Hepatocyte (in vitro differentiated cells): ENCODE measurements around the gene SPDYE1. TPM values are rescaled to one million over a fixed set of nuclear protein-coding genes. Genes with fewer than 3 reads are reported as not detected.

Experiments
- DNase-seq: peaks from one replicate; pipeline ENCODE4 v3.0.0-alpha.2; 2016; ENCODE audit warnings: low spot score
- H2AFZ ChIP-seq: fragments of 200-600 bp; sonication (generic); 2 replicates; pipeline ENCODE4 v1.6.0; 2016; ENCODE audit warnings: antibody characterized with exemption, mild to moderate bottlenecking
- H3K27ac ChIP-seq: fragments of 200-600 bp; sonication (generic); 2 replicates; pipeline ENCODE4 v1.5.1; 2016; ENCODE audit warnings: mild to moderate bottlenecking
- H3K27me3 ChIP-seq: fragments of 200-600 bp; sonication (generic); 2 replicates; pipeline ENCODE4 v1.6.1; 2016
- H3K36me3 ChIP-seq: fragments of 200-600 bp; sonication (generic); replicated peaks from 2 replicates; pipeline ENCODE4 v1.5.1; 2016; ENCODE audit warnings: low read depth; ENCODE audit not compliant: insufficient read depth
- H3K4me1 ChIP-seq: fragments of 200-600 bp; sonication (generic); 2 replicates; pipeline ENCODE4 v1.5.1; 2016; ENCODE audit warnings: mild to moderate bottlenecking, moderate library complexity; ENCODE audit not compliant: insufficient read depth
- H3K4me2 ChIP-seq: fragments of 200-600 bp; sonication (generic); 2 replicates; pipeline ENCODE4 v1.6.0; 2016
- H3K4me3 ChIP-seq: fragments of 200-600 bp; sonication (generic); 2 replicates; pipeline ENCODE4 v1.5.1; 2016; ENCODE audit warnings: mild to moderate bottlenecking
- H3K79me2 ChIP-seq: fragments of 200-600 bp; sonication (generic); 2 replicates; pipeline ENCODE4 v1.6.0; 2017; ENCODE audit warnings: mild to moderate bottlenecking
- H3K9me2 ChIP-seq: fragments of 200-600 bp; sonication (generic); replicated peaks from 2 replicates; pipeline ENCODE4 v1.6.0; 2017; ENCODE audit warnings: mild to moderate bottlenecking; ENCODE audit not compliant: insufficient read depth
- H3K9me3 ChIP-seq: fragments of 200-600 bp; sonication (generic); 2 replicates; pipeline ENCODE4 v1.5.1; 2016; ENCODE audit warnings: low read depth, mild to moderate bottlenecking
- H4K20me1 ChIP-seq: fragments of 200-600 bp; sonication (generic); 2 replicates; pipeline ENCODE4 v1.6.0; 2016; ENCODE audit warnings: mild to moderate bottlenecking; ENCODE audit not compliant: insufficient read depth, poor library complexity, severe bottlenecking
- CTCF ChIP-seq: fragments of 200-600 bp; sonication (generic); IDR thresholded peaks from 2 replicates; pipeline ENCODE4 v1.5.1; 2016; ENCODE audit warnings: antibody characterized with exemption, mild to moderate bottlenecking; ENCODE audit not compliant: poor library complexity
- EZH2 ChIP-seq: fragments of 200-600 bp; sonication (generic); IDR thresholded peaks from 2 replicates; pipeline ENCODE4 v1.6.1; 2016; ENCODE audit warnings: antibody characterized with exemption, mild to moderate bottlenecking, borderline replicate concordance
- EZH2phosphoT487 ChIP-seq: fragments of 200-600 bp; sonication (generic); IDR thresholded peaks from one replicate; pipeline ENCODE4 v1.6.1; 2018; ENCODE audit warnings: antibody characterized with exemption, mild to moderate bottlenecking, low read depth, moderate library complexity; ENCODE audit not compliant: unreplicated experiment, severe bottlenecking
- WGBS: methylation state at CpG from one replicate; pipeline ENCODE4 v1.1.6; 2016; ENCODE audit warnings: low lambda C conversion rate; ENCODE audit errors: missing lambda C conversion rate; 5-methylcytosine and 5-hydroxymethylcytosine counted together
- polyA plus RNA-seq: library from polyadenylated mRNA; unstranded; fragments of >200 nt; fragmentation: Nextera tagmentation; extraction: Ambion mirVana; gene quantifications from 2 replicates; pipeline ENCODE4 v1.2.1, GENCODE V29; 2016
- total RNA-seq: library from RNA; depleted of rRNA; stranded (reverse); fragments of >200 nt; gene quantifications from 2 replicates; pipeline ENCODE4 v1.2.3, GENCODE V29; 2014

SPDYE1 gene
- total and polyA plus RNA-seq, 2 experiments from 2014 or later = 0.99 TPM; not detected in 1

- Histone ChIP-seq H2AFZ (peak within 1 kb of the TSS; percentile 98), H3K4me1 (peaks cover 6% of the 10 kb centered on the region), H3K9me3 (no peaks in the 10 kb centered on the region), H3K4me3 (peak within 1 kb of the TSS; percentile 61), H3K36me3 (no peaks in the 10 kb centered on the region), H3K9me2 (no peaks in the 10 kb centered on the region), H3K79me2 (peaks cover 47% of the 10 kb centered on the region), H3K4me2 (peak within 1 kb of the TSS; percentile 93), H3K27me3 (no peaks in the 10 kb centered on the region), H4K20me1 (peaks cover 12% of the 10 kb centered on the region), H3K27ac (peak within 1 kb of the TSS; percentile 86)
- WGBS = 1% methylated on average over 60 of the region's 74 CpGs
- TF ChIP-seq EZH2phosphoT487 = no peak
- DNase-seq = peak; percentile 96
Measured at GRCh38 chr7:44044315-44045225, 46.9 kb downstream of the SPDYE1 start, which contains the start of gene DBNL. TSS of gene DBNL (plus strand) at chr7:44044702. CDS start at chr7:44044738, 36 bp downstream.

GRCh38 chr7:44045226-44046014 lies 47.7 kb downstream of the SPDYE1 start:
- WGBS = 28% methylated on average over 15 of the region's 15 CpGs
- TF ChIP-seq EZH2 (no peak), CTCF (no peak), EZH2phosphoT487 (no peak)
- Histone ChIP-seq H3K79me2 (peaks cover 51% of the 10 kb centered on the region), H3K36me3 (no peaks in the 10 kb centered on the region), H3K27ac (peak overlapping the region; percentile 86), H3K9me2 (no peaks in the 10 kb centered on the region), H3K4me3 (peak overlapping the region; percentile 61), H3K4me2 (peak overlapping the region; percentile 93), H4K20me1 (peaks cover 16% of the 10 kb centered on the region), H3K27me3 (no peaks in the 10 kb centered on the region), H3K9me3 (no peaks in the 10 kb centered on the region), H2AFZ (peak overlapping the region; percentile 98), H3K4me1 (peaks cover 6% of the 10 kb centered on the region)
- no peak for DNase-seq

- Histone ChIP-seq H3K4me3 (no peak overlapping the region), H4K20me1 (peaks cover 16% of the 10 kb centered on the region), H3K79me2 (peaks cover 51% of the 10 kb centered on the region), H2AFZ (no peak overlapping the region), H3K9me3 (no peaks in the 10 kb centered on the region), H3K4me1 (peaks cover 6% of the 10 kb centered on the region), H3K9me2 (no peaks in the 10 kb centered on the region), H3K27me3 (no peaks in the 10 kb centered on the region), H3K4me2 (no peak overlapping the region), H3K27ac (no peak overlapping the region), H3K36me3 (no peaks in the 10 kb centered on the region)
- no peak for TF ChIP-seq EZH2phosphoT487
- no peak for TF ChIP-seq CTCF
- no peak for TF ChIP-seq EZH2
- DNase-seq = no peak
- 92% methylated on average over 8 of the region's 8 CpGs for WGBS
Measured at GRCh38 chr7:44046321-44047061, 48.8 kb downstream of the SPDYE1 start.
